OCI-LY3 (cell line): Measurements from ENCODE around the gene WNT3.
A peak's percentile ranks its signal among the peaks of the same experiment; 100 is the strongest.

Experiments used
- H2AFZ ChIP-seq: fragments of 200-600, 300-600 bp; shearing (Covaris generic); 2 replicates; pipeline ENCODE4 v1.6.0; 2014; ENCODE audit warnings: antibody characterized with exemption, low read depth, low read length
- H3K27ac ChIP-seq: fragments of 200-600, 300-600 bp; sonication (generic); 2 replicates; pipeline ENCODE4 v1.5.1; 2014; ENCODE audit warnings: mild to moderate bottlenecking, low read length, moderate library complexity, mixed read lengths
- H3K27me3 ChIP-seq: fragments of 200-600, 300-600 bp; sonication (generic); 2 replicates; pipeline ENCODE4 v1.6.1; 2014; ENCODE audit warnings: low read depth, low read length, mixed read lengths
- H3K36me3 ChIP-seq: fragments of 200-600, 300-600 bp; sonication (generic); replicated peaks from 2 replicates; pipeline ENCODE3; 2014; ENCODE audit warnings: low read depth, low read length, mixed read lengths
- H3K4me1 ChIP-seq: fragments of 300-600, 200-600 bp; sonication (generic); 2 replicates; pipeline ENCODE4 v1.6.1; 2014; ENCODE audit warnings: low read length, mixed read lengths
- H3K4me2 ChIP-seq: fragments of 200-600, 300-600 bp; sonication (generic); 2 replicates; pipeline ENCODE4 v1.6.1; 2014; ENCODE audit warnings: low read length, mixed read lengths
- H3K4me3 ChIP-seq: fragments of 300-600, 200-600 bp; sonication (generic); 2 replicates; pipeline ENCODE4 v1.5.1; 2014; ENCODE audit warnings: antibody characterized with exemption, mild to moderate bottlenecking, low read length, moderate library complexity
- H3K79me2 ChIP-seq: fragments of 300-600, 200-600 bp; shearing (Covaris generic); 2 replicates; pipeline ENCODE4 v1.6.1; 2014; ENCODE audit warnings: mild to moderate bottlenecking, low read length, mixed read lengths
- H3K9ac ChIP-seq: fragments of 300-600, 200-600 bp; shearing (Covaris generic); 2 replicates; pipeline ENCODE4 v1.6.0; 2014; ENCODE audit warnings: mild to moderate bottlenecking, low read length, moderate library complexity
- H3K9me3 ChIP-seq: fragments of 200-600, 300-600 bp; shearing (Covaris generic); 2 replicates; pipeline ENCODE4 v1.6.1; 2014; ENCODE audit warnings: low read length, mixed read lengths; ENCODE audit not compliant: insufficient read depth
- H4K20me1 ChIP-seq: fragments of 200-600, 300-600 bp; sonication (generic); 2 replicates; pipeline ENCODE4 v1.6.1; 2016; ENCODE audit warnings: low read length, mixed read lengths; ENCODE audit not compliant: insufficient read depth
- CTCF ChIP-seq: fragments of 200-600, 300-600 bp; sonication (generic); IDR thresholded peaks from 2 replicates; pipeline ENCODE4 v1.5.1; 2014; ENCODE audit warnings: antibody characterized with exemption, low read length, low read depth
- EZH2phosphoT487 ChIP-seq: fragments of 200-600 bp; shearing (Covaris generic); IDR thresholded peaks from 2 replicates; pipeline ENCODE4 v1.6.1; 2018; ENCODE audit warnings: antibody characterized with exemption, mixed run types, low read depth

Gene WNT3

DNA sequence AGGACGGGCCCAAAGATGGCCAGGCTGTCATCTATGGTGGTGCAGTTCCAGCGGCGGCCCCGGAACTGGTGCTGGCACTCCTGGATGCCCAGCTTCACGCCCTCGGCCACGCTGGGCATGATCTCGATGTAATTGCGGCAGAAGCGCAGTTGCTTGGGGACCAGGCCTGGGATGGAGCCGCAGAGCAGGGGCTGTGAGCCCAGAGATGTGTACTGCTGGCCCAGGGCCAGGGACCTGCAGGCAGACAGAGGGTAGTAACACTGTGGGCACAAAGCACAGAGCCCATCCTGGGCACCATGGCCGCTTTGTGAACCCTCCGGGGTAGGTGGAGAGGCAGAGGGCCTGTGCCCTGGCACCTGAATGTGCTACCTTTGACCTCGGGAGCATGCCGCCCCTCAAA lies 44.8 kb downstream of the WNT3 start:
- Histone ChIP-seq H3K27ac (no peak overlapping the region), H3K4me1 (peaks cover 20% of the 10 kb centered on the region), H3K27me3 (peaks cover 8% of the 10 kb centered on the region; the same call in 1 of the 2 replicates), H3K79me2 (peaks cover 7% of the 10 kb centered on the region), H2AFZ (no peak overlapping the region), H3K4me3 (no peak overlapping the region), H3K4me2 (no peak overlapping the region), H3K9me3 (no peaks in the 10 kb centered on the region), H3K9ac (no peak overlapping the region), H4K20me1 (no peaks in the 10 kb centered on the region), H3K36me3 (peaks cover 2% of the 10 kb centered on the region)
- TF ChIP-seq CTCF (no peak), EZH2phosphoT487 (no peak)

DNA sequence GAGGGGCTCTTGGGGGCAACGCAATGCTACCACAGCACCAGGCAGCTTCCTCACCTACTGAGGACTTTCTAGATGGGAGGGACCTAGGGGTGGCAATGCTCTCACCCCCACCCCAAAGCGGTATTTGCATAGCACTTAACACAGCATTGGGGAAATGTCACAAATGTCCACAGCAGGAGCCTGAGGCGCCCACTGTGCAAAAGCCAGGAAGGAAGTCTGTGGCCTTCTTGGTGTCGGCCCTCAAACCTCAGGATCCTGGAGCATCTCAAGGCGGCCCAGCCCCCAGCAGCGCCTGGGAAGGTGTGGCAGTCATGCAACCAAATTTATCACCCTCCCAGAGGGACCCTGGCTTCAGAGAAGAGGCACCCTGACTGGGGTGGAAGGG lies 45.3 kb downstream of the WNT3 start:
- H3K9me3 ChIP-seq, result no peaks in the 10 kb centered on the region
- H3K4me3 ChIP-seq, result no peak overlapping the region
- no peak overlapping the region for H3K27ac ChIP-seq
- H3K4me2 ChIP-seq, result peak overlapping the region; percentile 97
- no peak overlapping the region for H3K9ac ChIP-seq
- H3K4me1 ChIP-seq, result peaks cover 20% of the 10 kb centered on the region
- peaks cover 2% of the 10 kb centered on the region for H3K36me3 ChIP-seq
- no peaks in the 10 kb centered on the region for H4K20me1 ChIP-seq
- H3K27me3 ChIP-seq, result peaks cover 8% of the 10 kb centered on the region; the same call in 1 of the 2 replicates
- peaks cover 7% of the 10 kb centered on the region for H3K79me2 ChIP-seq
- TF ChIP-seq EZH2phosphoT487, result no peak
- TF ChIP-seq CTCF, result no peak
- H2AFZ ChIP-seq, result no peak overlapping the region

GRCh38 chr17:46772475-46773220 lies 45.8 kb downstream of the WNT3 start:
- TF ChIP-seq CTCF (no peak), EZH2phosphoT487 (no peak)
- Histone ChIP-seq H3K79me2 (peaks cover 7% of the 10 kb centered on the region), H2AFZ (peak overlapping the region; percentile 69), H3K4me3 (peak overlapping the region; percentile 96), H3K4me1 (peaks cover 20% of the 10 kb centered on the region), H3K27me3 (peaks cover 4% of the 10 kb centered on the region; the same call in 1 of the 2 replicates), H3K9ac (peak overlapping the region; percentile 90), H3K27ac (peak overlapping the region; percentile 53; the same call in 1 of the 2 replicates), H3K9me3 (no peaks in the 10 kb centered on the region), H3K36me3 (peaks cover 2% of the 10 kb centered on the region), H4K20me1 (no peaks in the 10 kb centered on the region), H3K4me2 (peak overlapping the region; percentile 97)

DNA sequence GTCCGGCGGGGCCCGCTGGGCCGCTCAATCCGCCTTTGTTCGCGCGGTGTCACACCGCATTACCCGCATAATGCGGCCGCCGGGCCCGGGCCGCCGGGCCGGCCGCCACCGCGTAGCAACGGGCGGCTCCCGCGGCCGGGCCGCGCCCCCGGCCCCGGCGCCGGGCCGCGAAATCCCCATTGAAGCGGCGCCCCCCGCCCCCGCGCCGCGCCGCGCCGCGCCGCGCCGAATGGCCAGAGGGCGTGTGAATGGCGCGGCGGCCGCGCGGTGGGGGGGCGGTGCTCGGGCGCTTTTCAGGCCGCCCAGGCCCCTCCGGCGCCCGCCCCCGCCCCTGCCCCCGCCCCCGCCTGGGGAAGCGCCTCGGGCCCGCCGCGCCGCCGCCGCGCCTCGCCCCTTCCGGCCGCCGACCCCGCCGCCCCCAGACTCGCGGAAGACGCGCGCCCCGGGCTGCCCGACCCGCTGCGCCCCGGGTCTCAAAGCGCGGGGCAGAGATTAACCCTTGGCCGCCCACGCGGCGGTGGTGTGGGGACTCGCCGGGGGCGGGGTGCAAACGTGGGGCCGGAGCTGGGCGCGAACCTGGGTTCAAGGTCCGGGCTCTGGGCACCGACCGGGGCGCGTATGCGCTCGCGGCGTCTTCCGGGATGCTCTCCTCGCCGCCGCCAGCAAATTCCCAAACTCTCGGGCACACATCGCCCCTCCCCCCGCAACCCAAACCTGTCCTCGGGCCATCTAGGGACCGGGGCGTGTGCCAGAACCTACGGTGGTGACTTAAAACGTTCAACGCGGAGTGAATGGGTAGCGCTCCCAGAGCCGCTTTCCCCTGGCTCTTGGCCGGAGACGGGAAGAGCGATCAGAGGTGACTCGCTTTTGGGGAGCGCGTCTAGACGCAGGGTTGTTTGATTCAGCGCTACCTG lies 46.7 kb downstream of the WNT3 start:
- Histone ChIP-seq H2AFZ (peak overlapping the region; percentile 69), H3K79me2 (peaks cover 7% of the 10 kb centered on the region), H3K9me3 (no peaks in the 10 kb centered on the region), H3K27me3 (no peaks in the 10 kb centered on the region), H3K4me2 (peak overlapping the region; percentile 99), H3K27ac (peak overlapping the region; percentile 57), H3K4me1 (peaks cover 20% of the 10 kb centered on the region), H3K4me3 (peak overlapping the region; percentile 96), H3K36me3 (peaks cover 4% of the 10 kb centered on the region), H3K9ac (peak overlapping the region; percentile 90), H4K20me1 (no peaks in the 10 kb centered on the region)
- TF ChIP-seq EZH2phosphoT487 (no peak), CTCF (no peak)
